Measurements from ENCODE around the gene ARSG.

The ARSG gene

DNA sequence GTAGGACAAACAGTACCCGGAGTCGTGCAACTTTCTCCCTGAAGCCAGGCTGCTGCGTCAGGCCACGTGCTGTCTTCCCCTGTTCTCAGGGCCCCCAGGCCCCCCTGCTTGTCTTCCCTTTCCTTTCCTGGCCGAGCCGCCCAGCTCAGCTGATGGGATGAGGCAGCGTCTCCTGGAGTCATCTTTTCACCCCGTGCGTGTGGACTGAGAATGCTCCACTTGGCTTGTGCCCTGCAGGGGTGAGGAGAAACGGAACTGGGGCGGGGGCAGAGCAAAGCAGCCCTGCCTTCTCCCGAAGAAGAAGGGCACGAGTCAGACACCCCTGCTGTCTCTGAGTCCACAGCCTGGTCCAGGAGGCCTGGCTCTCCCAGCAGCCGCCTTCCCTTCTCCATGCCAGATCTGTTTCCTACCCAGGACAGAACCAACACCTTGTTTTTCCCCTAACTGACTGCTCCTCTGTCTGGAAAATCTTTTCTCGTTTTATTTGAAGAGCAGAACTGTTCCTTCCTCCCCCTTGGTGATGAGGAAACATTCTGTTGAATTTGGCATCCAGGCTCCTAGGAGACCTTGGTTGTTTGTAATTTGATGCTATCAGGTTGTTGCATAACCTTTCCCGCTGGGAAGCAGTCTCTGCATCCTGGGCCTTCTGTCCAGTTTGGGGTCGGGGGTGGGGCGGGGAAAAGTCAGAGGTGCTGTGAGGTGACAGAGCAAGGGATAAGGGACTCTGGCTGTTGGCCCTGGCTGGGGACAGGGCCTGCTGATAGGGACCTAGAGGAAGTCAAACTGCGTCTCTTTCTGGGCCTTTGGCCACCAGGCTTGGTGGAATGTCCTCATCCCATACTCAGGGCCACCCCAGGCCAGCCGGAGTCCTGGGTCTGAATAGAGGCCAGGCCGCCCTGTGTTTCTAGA is 87.2 kb downstream of the ARSG start:
- DNase-seq (ENCODE audit: low read depth), result no peak

DNA sequence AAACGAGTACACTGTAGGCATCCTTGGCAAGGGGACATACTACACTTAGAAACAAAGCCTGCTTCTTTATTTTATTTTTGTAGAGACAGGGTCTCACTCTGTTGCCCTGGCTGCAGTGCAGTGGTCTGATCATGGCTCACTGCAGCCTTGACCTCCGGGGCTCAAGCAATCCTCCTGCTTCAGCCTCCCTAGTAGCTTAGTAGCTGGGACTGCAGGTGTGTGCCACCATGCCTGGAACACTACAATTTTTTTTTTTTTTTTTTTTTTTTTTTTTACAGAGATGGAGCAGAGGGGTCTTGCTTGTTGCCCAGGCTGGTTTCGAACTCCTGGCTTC is 87.8 kb downstream of the ARSG start:
- no peak for DNase-seq (ENCODE audit: low read depth)

DNA sequence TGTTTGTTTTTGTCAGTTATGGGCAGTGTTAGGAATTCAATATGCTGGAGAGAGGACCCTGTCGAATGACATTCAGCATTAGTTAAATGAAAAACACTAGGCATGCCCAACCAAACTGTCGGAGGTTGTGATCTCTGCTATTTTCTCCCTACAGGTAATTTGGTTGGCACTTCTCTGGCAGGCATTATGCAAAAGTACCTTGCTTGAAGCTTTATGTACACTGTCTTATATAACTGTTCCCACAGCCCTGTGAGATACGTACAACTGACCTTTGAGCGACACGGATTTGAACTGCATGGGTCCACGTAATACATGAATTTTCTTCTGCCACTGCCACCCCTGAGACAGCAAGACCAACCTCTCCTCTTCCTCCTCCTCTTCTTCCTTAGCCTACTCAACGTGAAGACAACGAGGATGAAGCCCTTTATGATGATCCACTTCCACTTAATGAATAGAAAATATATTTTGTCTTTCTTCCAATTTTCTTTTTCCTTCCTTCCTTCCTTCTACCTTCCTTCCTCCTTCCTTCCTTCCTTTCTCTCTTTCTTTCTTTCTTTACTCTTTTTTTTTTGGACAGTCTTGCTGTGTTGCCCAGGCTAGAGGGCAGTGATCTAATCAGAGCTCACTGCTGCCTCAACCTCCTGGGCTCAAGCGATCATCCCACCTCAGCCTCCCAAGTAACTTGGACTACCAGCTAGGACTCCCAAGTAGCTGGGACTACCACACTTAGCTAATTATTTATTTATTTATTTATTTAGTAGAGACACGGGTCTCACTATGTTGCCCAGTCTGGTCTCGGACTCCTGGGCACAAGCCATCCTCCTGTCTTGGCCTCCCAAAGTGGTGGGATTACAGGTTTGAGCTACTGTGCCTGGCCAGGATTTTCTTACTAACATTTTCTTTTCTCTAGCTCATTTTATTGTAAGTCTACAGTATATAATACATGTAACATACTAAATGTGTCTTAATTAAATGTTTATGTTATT is 88.7 kb downstream of the ARSG start:
- DNase-seq (ENCODE audit: low read depth), result no peak

GRCh38 chr17:68381076-68381900 is 90.0 kb downstream of the ARSG start:
- no peak for DNase-seq (ENCODE audit: low read depth)

DNA sequence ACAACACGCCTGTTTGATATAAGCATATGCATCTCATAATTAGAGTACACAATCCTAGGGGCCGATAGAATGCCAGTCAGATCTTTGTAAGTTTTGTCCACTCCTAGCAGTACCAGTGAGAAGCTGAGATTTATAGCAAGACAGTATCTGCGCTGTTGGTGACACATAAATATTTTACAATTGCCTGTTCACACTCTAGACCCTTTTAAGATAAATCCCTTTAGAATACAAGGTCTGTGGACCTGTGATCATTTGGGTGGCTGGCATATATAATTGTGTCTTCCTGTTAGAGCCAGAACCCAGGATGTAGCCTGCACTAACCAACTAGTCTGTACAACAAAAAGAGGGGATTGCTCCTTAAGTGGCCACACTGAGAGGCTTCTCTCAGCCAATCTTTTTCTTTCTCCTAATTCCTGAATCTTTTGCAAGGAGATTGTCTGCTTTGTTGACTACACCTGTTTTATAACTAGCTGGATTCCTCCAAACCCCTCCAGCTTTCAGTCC is 91.3 kb downstream of the ARSG start:
- no peak for DNase-seq (ENCODE audit: low read depth)

- DNase-seq (ENCODE audit: low read depth), result no peak
These were observed 91.8 kb downstream of the ARSG start for GRCh38 chr17:68383120-68383442.

- no peak for DNase-seq (ENCODE audit: low read depth)
These were observed 92.4 kb downstream of the ARSG start for GRCh38 chr17:68383443-68384321.

- DNase-seq (ENCODE audit: low read depth), result no peak
These were observed 93.2 kb downstream of the ARSG start for GRCh38 chr17:68384471-68384870.

GRCh38 chr17:68384941-68385340 is 93.6 kb downstream of the ARSG start:
- DNase-seq (ENCODE audit: low read depth), result no peak

DNA sequence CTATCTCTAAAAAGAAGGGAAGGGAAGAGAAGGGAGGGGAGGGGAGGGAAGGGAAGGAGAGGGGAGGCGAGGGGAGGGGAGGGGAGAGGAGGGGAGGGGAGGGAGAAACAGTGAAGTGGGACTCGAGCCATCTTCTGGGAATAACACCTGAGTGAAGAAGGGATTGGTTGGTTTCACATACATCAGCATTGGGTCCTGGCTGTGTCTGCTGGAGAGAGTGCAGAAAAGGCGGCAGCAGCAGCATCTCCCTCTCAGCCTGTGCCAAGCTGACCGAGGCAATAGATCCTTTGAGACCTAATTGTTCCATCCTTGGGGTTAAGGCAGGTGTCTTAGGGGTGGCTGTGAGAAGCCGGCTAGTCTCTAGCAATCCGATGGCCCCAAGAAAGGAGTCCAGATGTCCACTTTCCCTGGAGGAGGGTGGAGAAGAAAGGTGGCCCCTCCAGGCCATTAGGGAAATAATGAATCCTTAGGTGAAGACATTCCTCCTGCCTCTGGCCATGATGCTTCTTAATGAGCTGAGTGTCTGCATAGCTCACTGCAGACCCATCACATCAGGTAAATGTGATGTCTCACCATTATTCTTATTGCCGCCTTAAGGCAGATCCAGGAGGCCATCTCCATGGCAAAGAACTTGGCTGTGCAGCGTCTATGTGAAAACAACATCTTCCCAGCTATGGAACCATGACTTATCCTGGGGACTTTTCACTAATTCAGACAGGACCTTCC is 94.4 kb downstream of the ARSG start:
- no peak for DNase-seq (ENCODE audit: low read depth)

- no peak for DNase-seq (ENCODE audit: low read depth)
These were observed 96.3 kb downstream of the ARSG start for GRCh38 chr17:68387435-68388218.

DNA sequence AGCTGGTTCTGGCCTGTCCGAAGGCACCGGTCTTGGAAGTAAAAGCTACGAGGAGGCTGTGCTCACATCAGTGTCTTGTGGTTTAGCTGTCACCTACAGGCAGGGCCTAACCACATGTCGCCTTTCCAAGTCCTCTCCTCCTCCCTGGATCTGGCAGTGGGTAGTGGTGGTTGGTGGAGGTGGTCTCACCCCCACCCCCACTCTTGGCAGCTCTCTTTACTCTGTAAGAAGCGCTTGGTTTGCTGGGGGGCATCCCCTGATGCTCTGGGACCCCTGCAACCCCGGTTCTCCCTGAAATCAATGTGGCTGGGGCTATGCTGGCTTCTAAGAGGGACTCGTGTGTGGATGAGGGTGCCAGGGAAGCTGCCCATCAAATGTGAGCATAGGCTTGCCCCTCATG is 97.7 kb downstream of the ARSG start:
- no peak for DNase-seq (ENCODE audit: low read depth)

DNA sequence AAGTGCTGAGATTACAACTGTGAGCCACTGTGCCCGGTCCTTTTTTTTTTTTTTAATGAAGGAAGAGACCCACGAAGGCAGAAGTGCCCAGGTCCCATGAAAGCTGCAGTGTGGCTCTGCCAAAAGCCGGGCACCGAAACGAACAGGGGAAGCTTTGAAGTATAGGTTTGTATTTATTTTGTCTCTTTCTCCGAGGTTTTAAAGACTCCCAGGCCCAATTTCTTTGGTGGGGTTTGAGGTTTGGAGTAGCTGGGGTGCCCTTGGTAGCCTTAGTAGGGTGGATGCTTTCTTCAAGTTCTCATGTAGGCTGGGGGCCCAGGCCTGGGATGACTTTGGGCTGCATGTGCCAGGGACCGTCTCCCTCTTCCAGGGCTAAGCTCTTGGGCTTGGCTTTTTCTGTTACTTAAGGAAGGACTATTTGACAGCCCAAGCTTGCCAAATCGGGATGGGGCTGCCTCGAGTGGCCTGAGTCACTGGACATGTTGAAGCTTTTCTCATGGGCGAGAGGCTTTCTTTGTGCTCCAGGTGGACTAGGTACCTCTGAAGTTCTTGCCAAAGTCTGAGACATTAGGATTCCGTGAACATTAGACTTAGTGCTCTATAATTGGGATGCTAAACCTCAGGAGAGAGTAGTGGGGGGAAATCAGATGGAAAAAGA is 99.7 kb downstream of the ARSG start:
- no peak for DNase-seq (ENCODE audit: low read depth)

GRCh38 chr17:68391561-68392268 is 100.4 kb downstream of the ARSG start:
- no peak for DNase-seq (ENCODE audit: low read depth)

GRCh38 chr17:68394608-68395331 is 103.5 kb downstream of the ARSG start:
- no peak for DNase-seq (ENCODE audit: low read depth)

DNA sequence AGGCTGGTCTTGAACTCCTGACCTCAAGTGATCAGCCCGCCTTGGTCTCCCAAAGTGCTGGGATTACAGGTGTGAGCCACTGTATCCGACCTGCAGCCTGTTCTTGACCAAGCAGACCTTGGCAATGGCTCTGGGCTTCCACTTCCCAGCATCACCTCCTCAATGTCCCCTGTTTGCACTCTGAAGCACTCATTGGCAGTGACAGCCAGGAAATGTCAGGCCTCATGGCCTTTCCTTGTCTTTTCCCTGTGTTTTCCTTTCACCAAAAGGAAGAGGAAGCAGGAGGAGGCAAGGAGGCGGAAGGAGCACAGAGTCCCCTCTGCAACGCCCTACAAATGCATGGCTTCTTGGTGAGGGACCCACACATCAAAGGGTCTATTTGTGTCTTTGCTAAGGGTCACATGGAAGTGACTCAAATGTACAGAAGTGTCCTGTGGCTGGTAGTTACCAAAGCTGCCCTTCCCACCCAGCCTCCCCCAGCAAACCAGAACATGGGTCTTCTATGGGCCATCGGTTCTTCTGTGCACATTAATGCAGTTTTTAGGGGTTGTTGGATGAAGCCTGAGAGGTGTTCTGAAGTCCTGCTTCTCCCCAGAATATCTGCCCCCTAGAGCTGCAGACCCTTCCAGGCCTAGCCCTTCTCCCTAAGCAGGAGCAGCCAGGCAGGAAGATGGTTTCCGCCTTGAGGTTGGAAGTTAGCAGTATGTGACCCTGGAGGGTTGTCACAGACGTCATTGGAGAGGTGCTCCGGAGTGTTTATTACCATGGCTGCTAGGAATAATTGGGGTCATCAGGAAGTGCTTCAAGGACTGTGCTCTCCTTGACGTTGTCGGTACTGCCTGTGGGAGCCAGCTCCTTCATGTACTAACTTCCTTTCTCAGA is 105.2 kb downstream of the ARSG start:
- DNase-seq (ENCODE audit: low read depth), result no peak

- DNase-seq (ENCODE audit: low read depth), result no peak
These were observed 105.8 kb downstream of the ARSG start for GRCh38 chr17:68397108-68397536.
